WTC11 (cell line): ENCODE measurements around the gene STK24. TPM values are rescaled to one million over a fixed set of nuclear protein-coding genes. Genes with fewer than 3 reads are reported as not detected.

Experiments
- ATAC-seq: fragments of 200-7000 bp; cut with Tn5 transposase; 2 replicates; pipeline ENCODE4 v1.10.0; 2021; ENCODE audit warnings: mild to moderate bottlenecking, moderate library complexity
- CTCF ChIA-PET: fragments of 300-600 bp; sonication (Branson Sonifier 250); formaldehyde crosslinking; loops from one replicate; lab custom pipeline; 2021; ENCODE audit warnings: antibody characterized with exemption; lab: Charles Lee
- POLR2A ChIA-PET: fragments of 350-600 bp; sonication (Branson Sonifier 250); formaldehyde crosslinking; loops from one replicate; lab custom pipeline; 2021; ENCODE audit warnings: antibody characterized with exemption; lab: Charles Lee
- DNase-seq: peaks from one replicate; pipeline ENCODE4 v3.0.0; 2021; ENCODE audit warnings: low spot score
- H3K27ac Mint-ChIP-seq: 2 replicates; pipeline ENCODE4 v1.8.0; 2021; ENCODE audit warnings: mixed read lengths
- H3K27me3 Mint-ChIP-seq: 2 replicates; pipeline ENCODE4 v1.8.0; 2021; ENCODE audit warnings: low read depth, mild to moderate bottlenecking, moderate library complexity, mixed read lengths
- H3K36me3 Mint-ChIP-seq: 2 replicates; pipeline ENCODE4 v1.8.0; 2021; ENCODE audit warnings: mixed read lengths
- H3K4me1 Mint-ChIP-seq: 2 replicates; pipeline ENCODE4 v1.8.0; 2022; ENCODE audit warnings: mixed read lengths
- H3K4me3 Mint-ChIP-seq: 2 replicates; pipeline ENCODE4 v1.8.0; 2021; ENCODE audit warnings: mild to moderate bottlenecking, moderate library complexity, mixed read lengths
- H3K9me3 Mint-ChIP-seq: 2 replicates; pipeline ENCODE4 v1.8.0; 2021; ENCODE audit warnings: mixed read lengths
- CTCF ChIP-seq: fragments of 200-600 bp; IDR thresholded peaks from 2 replicates; pipeline ENCODE4 v1.8.0; 2022; ENCODE audit warnings: antibody characterized with exemption
- ELF4 ChIP-seq: sonication (generic); formaldehyde crosslinking; IDR thresholded peaks from 2 replicates; pipeline ENCODE4 v1.8.1; 2022; ENCODE audit warnings: low read depth, mild to moderate bottlenecking, moderate library complexity, missing genetic modification reagents
- EMX1 ChIP-seq: fragments of 250-450 bp; sonication (Bioruptor Pico); IDR thresholded peaks from 2 replicates; pipeline ENCODE4 v1.8.0; 2021; ENCODE audit warnings: mild to moderate bottlenecking
- ETV6 ChIP-seq: sonication (generic); formaldehyde crosslinking; IDR thresholded peaks from 2 replicates; pipeline ENCODE4 v1.8.1; 2022; ENCODE audit warnings: mild to moderate bottlenecking, missing genetic modification reagents
- FOXK1 ChIP-seq: sonication (generic); formaldehyde crosslinking; IDR thresholded peaks from 2 replicates; pipeline ENCODE4 v1.8.0; 2022; ENCODE audit warnings: mild to moderate bottlenecking, moderate library complexity, missing genetic modification reagents
- FOXP4 ChIP-seq: sonication (generic); formaldehyde crosslinking; IDR thresholded peaks from 2 replicates; pipeline ENCODE4 v1.8.0; 2022; ENCODE audit warnings: mild to moderate bottlenecking, missing genetic modification reagents
- GABPB1 ChIP-seq: sonication (generic); formaldehyde crosslinking; IDR thresholded peaks from 2 replicates; pipeline ENCODE4 v1.8.1; 2023; ENCODE audit warnings: mild to moderate bottlenecking, missing genetic modification reagents
- GRHL2 ChIP-seq: fragments of 250-450 bp; sonication (Bioruptor Pico); IDR thresholded peaks from 2 replicates; pipeline ENCODE4 v1.8.0; 2022; ENCODE audit warnings: mild to moderate bottlenecking, moderate library complexity; ENCODE audit not compliant: insufficient replicate concordance, severe bottlenecking
- GTF2I ChIP-seq: fragments of 250-450 bp; sonication (Bioruptor Pico); conservative IDR thresholded peaks from 2 replicates; pipeline ENCODE4 v1.4.0; 2021; ENCODE audit warnings: mild to moderate bottlenecking
- NR1H2 ChIP-seq: sonication (generic); formaldehyde crosslinking; IDR thresholded peaks from 2 replicates; pipeline ENCODE4 v1.9.0; 2021; ENCODE audit warnings: mild to moderate bottlenecking, moderate library complexity, missing genetic modification reagents
- NR3C1 ChIP-seq: sonication (generic); formaldehyde crosslinking; conservative IDR thresholded peaks from 2 replicates; pipeline ENCODE4 v1.8.1; 2023; ENCODE audit warnings: low read depth, mild to moderate bottlenecking, missing genetic modification reagents
- PRDM15 ChIP-seq: sonication (generic); formaldehyde crosslinking; IDR thresholded peaks from 2 replicates; pipeline ENCODE4 v1.8.0; 2022; ENCODE audit warnings: missing genetic modification reagents
- PREB ChIP-seq: sonication (generic); formaldehyde crosslinking; IDR thresholded peaks from 2 replicates; pipeline ENCODE4 v1.8.1; 2022; ENCODE audit warnings: mild to moderate bottlenecking, missing genetic modification reagents, moderate library complexity, borderline replicate concordance
- RORB ChIP-seq: fragments of 250-450 bp; sonication (Bioruptor Pico); IDR thresholded peaks from 2 replicates; pipeline ENCODE4 v1.9.0; 2021; ENCODE audit warnings: mild to moderate bottlenecking
- TEAD1 ChIP-seq: sonication (generic); formaldehyde crosslinking; IDR thresholded peaks from 2 replicates; pipeline ENCODE4 v1.8.0; 2022; ENCODE audit warnings: mild to moderate bottlenecking, missing genetic modification reagents
- ZNF219 ChIP-seq: sonication (generic); formaldehyde crosslinking; IDR thresholded peaks from 2 replicates; pipeline ENCODE4 v1.8.0; 2023; ENCODE audit warnings: missing genetic modification reagents, mild to moderate bottlenecking, borderline replicate concordance
- ZNF396 ChIP-seq: fragments of 250-450 bp; sonication (Bioruptor Pico); IDR thresholded peaks from 2 replicates; pipeline ENCODE4 v1.8.0; 2021; ENCODE audit warnings: mild to moderate bottlenecking, moderate library complexity, borderline replicate concordance
- ZNF423 ChIP-seq: fragments of 250-450 bp; sonication (Bioruptor Pico); IDR thresholded peaks from 2 replicates; pipeline ENCODE4 v2.1.2; 2022; ENCODE audit warnings: mild to moderate bottlenecking, moderate library complexity
- ZNF532 ChIP-seq: fragments of 250-450 bp; sonication (Bioruptor Pico); IDR thresholded peaks from 2 replicates; pipeline ENCODE4 v1.9.0; 2021; ENCODE audit warnings: mild to moderate bottlenecking, borderline replicate concordance
- total RNA-seq: library from RNA; stranded (reverse); gene quantifications from 3 replicates; pipeline ENCODE4 v1.2.3, GENCODE V29; 2021

The STK24 gene
- total RNA-seq, 1 experiment from 2014 or later = 138 TPM

GRCh38 chr13:98485561-98485960 lies 91.3 kb downstream of the STK24 start:
- Mint-ChIP-seq H3K4me3 (no peak overlapping the region), H3K36me3 (0 out of 2 replicates have a peak, but pooled peaks cover 2% of the 10 kb centered on the region), H3K9me3 (no peaks in the 10 kb centered on the region), H3K27ac (peak overlapping the region; percentile 93), H3K27me3 (no peaks in the 10 kb centered on the region), H3K4me1 (peaks cover 94% of the 10 kb centered on the region)
- ATAC-seq (no peak), DNase-seq (no peak)
- ChIA-PET CTCF (interaction anchor here (0.8 to 5.7 kb wide), 9 partner anchors 9 to 188 kb away, joined by 3 to 72 read pairs (median 15); no protein-coding TSS in a partner anchor), POLR2A (interaction anchor here (1.3 to 1.9 kb wide), 6 partner anchors 9 to 157 kb away, joined by 3 to 9 read pairs (median 4); partner anchors contain the start of gene STK24)
- TF ChIP-seq NR1H2 (CRISPR knock-in tag) (no peak), ZNF423 (CRISPR knock-in tag) (no peak), EMX1 (CRISPR knock-in tag) (0 out of 2 replicates have a peak, but pooled peaks have one; percentile 4), ZNF219 (CRISPR knock-in tag) (no peak), CTCF (no peak), ZNF532 (CRISPR knock-in tag) (peak; percentile 64; the same call in 1 of the 2 replicates), ZNF396 (no peak), NR3C1 (CRISPR knock-in tag) (no peak), GTF2I (CRISPR knock-in tag) (no peak), PREB (CRISPR knock-in tag) (no peak), FOXP4 (CRISPR knock-in tag) (no peak), RORB (no peak)

GRCh38 chr13:98484289-98485219 lies 92.4 kb downstream of the STK24 start:
- TF ChIP-seq GRHL2 (CRISPR knock-in tag) (no peak), ELF4 (no peak), ZNF396 (no peak), ZNF423 (CRISPR knock-in tag) (peak; percentile 94), NR3C1 (CRISPR knock-in tag) (0 out of 2 replicates have a peak, but pooled peaks have one; percentile 42), FOXK1 (0 out of 2 replicates have a peak, but pooled peaks have one; percentile 35), ETV6 (CRISPR knock-in tag) (peak; percentile 40; the same call in 1 of the 2 replicates), GABPB1 (CRISPR knock-in tag) (peak; percentile 98), PRDM15 (CRISPR knock-in tag) (peak; percentile 14; the same call in 1 of the 2 replicates), TEAD1 (CRISPR knock-in tag) (0 out of 2 replicates have a peak, but pooled peaks have one; percentile 8)
- ChIA-PET CTCF (interaction anchor here (0.7 to 5.7 kb wide), 24 partner anchors 9 to 356 kb away, joined by 3 to 72 read pairs (median 4); no protein-coding TSS in a partner anchor), POLR2A (interaction anchor here (0.5 to 1.9 kb wide), 11 partner anchors 10 to 156 kb away, joined by 3 to 9 read pairs (median 4); partner anchors contain the start of gene STK24)
- H3K36me3 Mint-ChIP-seq = 0 out of 2 replicates have a peak, but pooled peaks cover 2% of the 10 kb centered on the region
- peak overlapping the region; percentile 93 for H3K27ac Mint-ChIP-seq
- peak; percentile 71 for DNase-seq
- peak overlapping the region; percentile 50 for H3K4me3 Mint-ChIP-seq
- peak; percentile 80 for ATAC-seq
- H3K9me3 Mint-ChIP-seq = no peaks in the 10 kb centered on the region
- H3K4me1 Mint-ChIP-seq = peaks cover 89% of the 10 kb centered on the region
- H3K27me3 Mint-ChIP-seq = no peaks in the 10 kb centered on the region
